Duodenal mucosa (tissue), 2 donors: ENCODE measurements around the gene SEPTIN5.

Source experiments
- H3K27ac ChIP-seq: one replicate; pipeline ENCODE4 v1.7.0; 2013; ENCODE audit warnings: low read depth, low read length
- H3K27me3 ChIP-seq, 2 donors: one replicate each; pipeline ENCODE4 v1.7.0; 2013; ENCODE audit warnings: low read length in 2 of 2, control low read depth in 1 of 2; ENCODE audit not compliant: insufficient read depth in 2 of 2, control insufficient read depth in 1 of 2
- H3K36me3 ChIP-seq, 2 donors: one replicate each; pipeline ENCODE4 v1.7.0; 2013; ENCODE audit warnings: low read length in 2 of 2, control low read depth in 1 of 2; ENCODE audit not compliant: insufficient read depth in 2 of 2, control insufficient read depth in 1 of 2
- H3K4me1 ChIP-seq, 2 donors: one replicate each; pipeline ENCODE4 v1.7.0; 2013; ENCODE audit warnings: low read length in 2 of 2, control low read depth in 1 of 2; ENCODE audit not compliant: insufficient read depth in 2 of 2, control insufficient read depth in 1 of 2
- H3K4me3 ChIP-seq, 2 donors: one replicate each; pipeline ENCODE4 v1.7.0; 2013; ENCODE audit warnings: low read length in 2 of 2, low read depth in 1 of 2
- H3K9ac ChIP-seq, 2 donors: one replicate each; pipeline ENCODE4 v1.7.0; 2013; ENCODE audit warnings: low read length in 2 of 2, low read depth in 1 of 2
- H3K9me3 ChIP-seq, 2 donors: one replicate each; pipeline ENCODE4 v1.7.0; 2013; ENCODE audit warnings: low read length in 2 of 2, control low read depth in 1 of 2; ENCODE audit not compliant: control insufficient read depth in 1 of 2

Gene SEPTIN5

GRCh38 chr22:19749876-19750275 is 35.6 kb downstream of the SEPTIN5 start:
- no peaks in the 10 kb centered on the region for H3K4me1 ChIP-seq
- H3K27ac ChIP-seq: no peak overlapping the region
- H3K4me3 ChIP-seq: no peak overlapping the region
- peaks cover 21 to 25% of the 10 kb centered on the region in 2 donors for H3K27me3 ChIP-seq
- H3K36me3 ChIP-seq: no peaks in the 10 kb centered on the region
- no peak overlapping the region for H3K9ac ChIP-seq
- H3K9me3 ChIP-seq: no peaks in the 10 kb centered on the region

- Histone ChIP-seq H3K4me3 (no peak overlapping the region), H3K27ac (no peak overlapping the region), H3K36me3 (no peaks in the 10 kb centered on the region), H3K9me3 (no peaks in the 10 kb centered on the region), H3K4me1 (peaks cover 0 to under 1% of the 10 kb centered on the region in 2 donors), H3K27me3 (peaks cover 29 to 33% of the 10 kb centered on the region in 2 donors), H3K9ac (no peak overlapping the region)
Measured at GRCh38 chr22:19750507-19751490, 36.5 kb downstream of the SEPTIN5 start.

DNA sequence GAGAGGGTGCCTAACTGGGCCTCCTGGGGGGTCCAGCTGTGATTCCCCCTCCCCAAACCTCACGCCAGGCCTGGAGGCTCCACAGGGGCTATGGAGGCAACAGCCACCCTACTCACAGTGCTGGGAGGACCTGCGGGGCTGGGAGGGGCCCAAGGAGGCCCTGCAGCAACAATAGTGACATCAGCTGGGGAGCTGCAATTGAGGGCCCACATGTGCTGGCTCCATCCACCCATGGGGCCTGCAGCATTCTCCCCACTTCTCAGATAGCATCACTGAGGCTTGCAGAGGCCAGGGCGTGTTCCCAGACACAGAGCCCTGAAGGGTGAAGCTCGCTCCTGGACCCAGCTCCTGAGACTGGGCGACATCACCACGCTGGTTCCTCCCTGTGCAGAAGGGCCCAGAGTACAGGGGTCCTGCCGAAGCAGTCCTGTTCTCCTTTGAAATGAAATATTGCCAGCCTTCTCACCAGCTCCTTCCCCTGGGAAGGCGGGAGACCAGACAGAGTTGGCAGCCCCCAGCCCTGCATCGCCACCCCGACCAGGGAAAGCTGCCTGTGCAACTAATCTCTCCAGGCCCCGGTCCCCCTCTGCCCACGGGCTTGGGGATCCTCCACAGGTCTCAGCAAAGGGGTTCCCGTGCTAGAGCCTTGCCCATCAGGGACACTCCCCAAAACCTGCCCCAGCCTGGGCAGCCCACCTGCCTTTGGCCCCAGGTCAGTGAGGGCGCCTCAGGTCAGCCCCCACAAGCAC is 37.4 kb downstream of the SEPTIN5 start:
- H3K9ac ChIP-seq: no peak overlapping the region
- no peaks in the 10 kb centered on the region for H3K9me3 ChIP-seq
- no peak overlapping the region for H3K4me3 ChIP-seq
- peaks cover 3 to 8% of the 10 kb centered on the region in 2 donors for H3K4me1 ChIP-seq
- H3K27me3 ChIP-seq: peaks cover 37 to 40% of the 10 kb centered on the region in 2 donors
- H3K27ac ChIP-seq: no peak overlapping the region
- no peaks in the 10 kb centered on the region for H3K36me3 ChIP-seq

DNA sequence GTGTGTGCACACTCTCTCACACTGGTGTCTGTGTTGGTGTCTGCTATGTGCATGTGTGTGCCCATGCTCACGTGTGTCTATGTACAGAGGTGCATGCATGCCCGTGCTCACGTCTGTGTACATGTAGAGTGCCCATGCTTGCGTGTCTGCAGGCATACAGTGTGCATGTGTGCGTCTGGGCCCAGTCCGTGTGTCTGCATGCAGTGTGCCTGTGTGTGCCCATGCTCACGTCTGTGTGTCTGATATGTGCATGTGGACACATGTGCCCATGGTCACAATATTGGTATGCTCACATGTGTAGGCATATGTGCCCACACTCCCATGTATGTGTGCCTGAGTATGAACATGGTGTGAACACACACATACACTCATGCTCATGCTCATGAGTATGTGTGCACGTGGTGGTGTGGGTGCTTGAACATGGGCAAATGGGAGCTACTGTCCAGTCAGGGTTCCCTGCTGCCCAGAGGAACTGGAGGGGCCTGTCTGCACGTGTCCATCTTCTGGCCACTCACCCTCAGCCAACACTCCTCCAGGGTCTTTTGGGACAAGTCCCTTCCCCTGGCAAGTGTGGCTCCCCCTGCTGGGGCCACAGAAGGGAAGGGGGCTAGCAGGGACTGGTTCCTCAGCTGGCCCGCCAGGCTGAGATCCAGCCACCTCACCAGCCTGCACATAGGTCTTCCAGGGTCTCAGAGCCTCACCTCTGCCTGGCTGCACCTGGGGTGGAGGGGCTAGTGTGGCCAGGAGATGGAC is 39.0 kb downstream of the SEPTIN5 start:
- no peak overlapping the region for H3K27ac ChIP-seq
- peaks cover 44 to 47% of the 10 kb centered on the region in 2 donors for H3K27me3 ChIP-seq
- H3K9ac ChIP-seq: no peak overlapping the region
- no peaks in the 10 kb centered on the region for H3K36me3 ChIP-seq
- no peak overlapping the region for H3K4me3 ChIP-seq
- peaks cover 3 to 15% of the 10 kb centered on the region in 2 donors for H3K4me1 ChIP-seq
- no peaks in the 10 kb centered on the region for H3K9me3 ChIP-seq

DNA sequence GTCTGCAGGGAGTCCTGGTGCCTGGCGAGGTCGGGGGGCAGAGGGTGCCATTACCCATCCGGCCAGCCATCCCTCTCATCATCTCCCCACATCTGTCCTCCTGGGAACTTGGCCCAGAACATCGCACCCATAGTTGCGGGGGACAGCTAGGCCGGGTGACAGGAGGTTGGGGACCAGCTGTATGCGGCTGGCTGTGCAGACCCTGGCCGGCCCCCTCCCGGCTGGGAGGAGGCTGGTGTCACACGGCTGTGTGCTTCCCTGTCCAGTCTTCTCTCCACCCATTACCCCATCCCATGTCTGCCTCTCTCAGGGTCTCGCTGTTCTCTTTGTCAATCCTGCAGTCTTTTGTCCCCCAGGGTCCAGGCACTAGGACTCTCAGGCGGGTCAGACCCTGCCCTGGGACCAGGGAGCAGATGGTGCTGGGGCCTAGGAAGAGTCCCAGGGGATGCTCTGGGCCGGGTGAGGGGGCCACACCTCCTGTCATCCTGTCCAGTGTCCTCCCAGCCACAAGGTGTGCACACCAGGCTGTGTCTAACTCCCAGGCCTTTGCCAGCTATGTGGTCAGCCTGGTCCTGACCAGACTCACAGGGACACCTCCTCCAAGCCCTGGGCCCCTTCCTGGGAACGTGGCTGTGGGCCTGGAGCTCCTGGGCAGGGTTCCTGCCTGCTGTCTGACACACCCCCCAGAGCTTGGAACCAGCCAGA is 39.8 kb downstream of the SEPTIN5 start:
- H3K27me3 ChIP-seq: peaks cover 51 to 56% of the 10 kb centered on the region in 2 donors
- no peaks in the 10 kb centered on the region for H3K36me3 ChIP-seq
- no peak overlapping the region for H3K27ac ChIP-seq
- H3K9ac ChIP-seq: no peak overlapping the region
- H3K4me3 ChIP-seq: no peak overlapping the region
- H3K4me1 ChIP-seq: peaks cover 3 to 15% of the 10 kb centered on the region in 2 donors
- H3K9me3 ChIP-seq: no peaks in the 10 kb centered on the region

- Histone ChIP-seq H3K27ac (no peak overlapping the region), H3K9ac (no peak overlapping the region), H3K4me1 (peaks cover 3 to 17% of the 10 kb centered on the region in 2 donors), H3K27me3 (peaks cover 57 to 62% of the 10 kb centered on the region in 2 donors), H3K36me3 (no peaks in the 10 kb centered on the region), H3K9me3 (no peaks in the 10 kb centered on the region), H3K4me3 (no peak overlapping the region)
Measured at GRCh38 chr22:19754701-19755144, 40.4 kb downstream of the SEPTIN5 start.

DNA sequence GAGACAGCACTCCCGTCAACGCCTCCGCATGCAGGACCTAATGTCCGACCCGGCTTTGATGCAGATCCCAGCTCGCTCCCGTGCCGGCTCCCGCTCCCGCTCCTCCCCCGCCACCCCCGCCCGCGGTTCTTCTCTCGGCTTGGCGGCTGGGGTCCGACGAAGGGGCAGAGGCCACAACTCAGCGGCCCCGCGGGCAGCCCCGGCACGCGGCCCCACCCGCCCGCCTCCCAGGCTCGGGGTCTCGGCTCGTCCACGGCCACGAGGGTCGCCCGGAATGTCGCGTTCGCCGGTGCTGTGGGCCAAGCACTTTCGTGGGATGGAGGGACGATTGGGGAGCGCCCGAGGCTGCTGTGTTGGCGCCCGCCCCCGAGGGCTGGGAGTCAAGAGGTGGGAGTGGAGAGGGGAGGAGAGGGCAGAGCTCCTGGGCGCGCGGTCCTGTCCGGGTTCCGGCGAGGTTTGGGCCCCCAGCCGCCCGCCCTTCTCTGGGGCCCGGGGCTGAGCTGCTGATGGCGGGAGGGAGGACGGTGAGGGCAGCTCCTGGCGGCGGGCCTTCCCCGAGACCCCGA is 40.9 kb downstream of the SEPTIN5 start:
- H3K27me3 ChIP-seq: peaks cover 59 to 67% of the 10 kb centered on the region in 2 donors
- H3K27ac ChIP-seq: no peak overlapping the region
- H3K36me3 ChIP-seq: no peaks in the 10 kb centered on the region
- H3K4me1 ChIP-seq: peaks cover 3 to 18% of the 10 kb centered on the region in 2 donors
- H3K4me3 ChIP-seq: no peak overlapping the region
- H3K9ac ChIP-seq: no peak overlapping the region
- no peaks in the 10 kb centered on the region for H3K9me3 ChIP-seq

DNA sequence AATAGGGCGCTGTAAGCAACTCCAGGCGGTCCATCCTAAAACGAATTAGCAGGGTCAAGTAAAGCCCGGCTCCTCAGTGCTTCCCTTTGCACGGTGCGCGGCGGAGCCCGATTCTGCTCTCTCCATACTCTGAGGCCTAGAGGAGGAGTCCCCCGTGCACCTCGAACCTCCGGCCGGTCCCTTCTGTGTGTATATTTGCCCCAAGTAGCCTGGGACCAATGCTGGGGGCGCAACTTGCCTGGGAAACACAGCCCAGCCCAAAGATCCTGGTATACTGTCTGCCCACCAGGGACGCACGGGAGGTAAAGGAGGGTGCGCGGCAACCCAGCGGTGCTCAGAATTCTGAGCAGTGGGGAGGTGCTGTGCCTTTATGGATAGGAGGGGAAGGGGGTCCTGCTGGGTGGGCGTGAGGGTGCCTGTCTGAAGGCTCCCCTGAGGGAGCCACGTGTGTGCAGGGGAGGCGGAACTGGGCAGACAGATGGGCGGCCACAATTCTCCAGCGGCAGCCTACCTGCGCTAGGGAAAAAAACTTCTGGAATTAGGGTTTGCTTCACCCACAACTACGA is 41.5 kb downstream of the SEPTIN5 start:
- H3K9me3 ChIP-seq: no peaks in the 10 kb centered on the region
- H3K27ac ChIP-seq: no peak overlapping the region
- H3K9ac ChIP-seq: no peak overlapping the region
- H3K36me3 ChIP-seq: no peaks in the 10 kb centered on the region
- H3K27me3 ChIP-seq: peaks cover 58 to 67% of the 10 kb centered on the region in 2 donors
- peaks cover 3 to 18% of the 10 kb centered on the region in 2 donors for H3K4me1 ChIP-seq
- no peak overlapping the region for H3K4me3 ChIP-seq
